GM12864 (cell line): ENCODE data around the gene MAB21L3.

Experiments
- DNase-seq: peaks from one replicate; pipeline ENCODE4 v3.0.0-alpha.2; 2011; ENCODE audit warnings: low read depth
- H3K4me3 ChIP-seq: 2 replicates; pipeline ENCODE4 v1.5.1; 2011; ENCODE audit warnings: mild to moderate bottlenecking, low read depth, low read length, control low read depth
- TF ChIP-seq, protein P1 (sequence below): IDR thresholded peaks from 2 replicates; pipeline ENCODE4 v1.5.1; 2011; ENCODE audit warnings: low read depth, mild to moderate bottlenecking, moderate library complexity, low read length, control low read depth, inconsistent platforms; ENCODE audit errors: missing control alignments

MAB21L3 gene

DNA sequence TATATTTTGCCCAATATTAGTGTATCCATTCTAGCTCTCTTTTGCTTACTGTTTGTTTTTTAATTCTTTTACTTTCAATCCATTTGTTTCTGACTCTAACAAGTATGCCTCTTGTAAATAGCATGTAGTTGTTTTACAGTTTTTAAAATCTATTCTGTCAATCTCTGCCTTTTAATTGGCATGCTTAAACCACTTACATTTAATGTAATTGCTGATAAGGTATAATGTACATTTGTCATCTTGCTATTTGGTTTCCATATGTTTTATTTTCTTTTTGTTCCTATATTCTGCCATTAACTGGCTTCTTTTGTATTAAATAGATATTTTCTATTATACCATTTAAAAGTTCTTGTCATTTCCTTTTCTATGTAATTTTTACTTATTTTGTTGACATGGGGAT is 16.2 kb upstream of the MAB21L3 start:
- no peak overlapping the region for H3K4me3 ChIP-seq
- TF ChIP-seq, protein P1, sequence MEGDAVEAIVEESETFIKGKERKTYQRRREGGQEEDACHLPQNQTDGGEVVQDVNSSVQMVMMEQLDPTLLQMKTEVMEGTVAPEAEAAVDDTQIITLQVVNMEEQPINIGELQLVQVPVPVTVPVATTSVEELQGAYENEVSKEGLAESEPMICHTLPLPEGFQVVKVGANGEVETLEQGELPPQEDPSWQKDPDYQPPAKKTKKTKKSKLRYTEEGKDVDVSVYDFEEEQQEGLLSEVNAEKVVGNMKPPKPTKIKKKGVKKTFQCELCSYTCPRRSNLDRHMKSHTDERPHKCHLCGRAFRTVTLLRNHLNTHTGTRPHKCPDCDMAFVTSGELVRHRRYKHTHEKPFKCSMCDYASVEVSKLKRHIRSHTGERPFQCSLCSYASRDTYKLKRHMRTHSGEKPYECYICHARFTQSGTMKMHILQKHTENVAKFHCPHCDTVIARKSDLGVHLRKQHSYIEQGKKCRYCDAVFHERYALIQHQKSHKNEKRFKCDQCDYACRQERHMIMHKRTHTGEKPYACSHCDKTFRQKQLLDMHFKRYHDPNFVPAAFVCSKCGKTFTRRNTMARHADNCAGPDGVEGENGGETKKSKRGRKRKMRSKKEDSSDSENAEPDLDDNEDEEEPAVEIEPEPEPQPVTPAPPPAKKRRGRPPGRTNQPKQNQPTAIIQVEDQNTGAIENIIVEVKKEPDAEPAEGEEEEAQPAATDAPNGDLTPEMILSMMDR, result no peak
- DNase-seq, result no peak

- TF ChIP-seq, protein P1, result no peak
- no peak overlapping the region for H3K4me3 ChIP-seq
- DNase-seq, result no peak
Observed at GRCh38 chr1:116096013-116096618, 15.1 kb upstream of the MAB21L3 start.

DNA sequence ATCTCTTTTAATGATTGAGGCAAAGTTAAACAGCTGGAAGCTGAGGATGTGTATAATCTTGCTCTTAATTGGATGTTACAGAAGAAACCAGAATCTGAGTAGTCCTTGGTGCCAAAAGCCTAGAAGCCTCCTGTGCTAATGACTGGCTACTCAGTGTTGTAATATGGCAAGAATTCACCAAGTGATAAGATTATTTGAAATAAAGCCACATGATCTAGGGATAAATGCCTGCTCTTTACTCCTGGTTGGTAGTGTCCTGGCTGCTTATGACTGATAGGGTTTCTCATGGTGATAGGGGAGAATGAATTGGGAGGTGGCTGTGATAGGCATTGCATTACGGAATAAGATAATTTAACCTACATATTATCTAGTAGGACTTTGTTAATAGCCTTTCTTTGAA is 13.6 kb upstream of the MAB21L3 start:
- no peak for DNase-seq

GRCh38 chr1:116099379-116099778 is 11.8 kb upstream of the MAB21L3 start:
- DNase-seq, result no peak
- TF ChIP-seq, protein P1, result no peak
- H3K4me3 ChIP-seq, result no peak overlapping the region

More for the DNA sequence above, 13.6 kb upstream of the MAB21L3 start:
- H3K4me3 ChIP-seq, result no peak overlapping the region
- TF ChIP-seq, protein P1, result no peak

- TF ChIP-seq, protein P1, result no peak
- H3K4me3 ChIP-seq, result no peak overlapping the region
- DNase-seq, result no peak
Observed at GRCh38 chr1:116099919-116100318, 11.3 kb upstream of the MAB21L3 start.

- TF ChIP-seq, protein P1, result no peak
- no peak overlapping the region for H3K4me3 ChIP-seq
- DNase-seq, result no peak
Observed at GRCh38 chr1:116104667-116105066, 6.5 kb upstream of the MAB21L3 start.

- no peak for DNase-seq
- no peak overlapping the region for H3K4me3 ChIP-seq
- TF ChIP-seq, protein P1, result no peak
Observed at GRCh38 chr1:116105996-116106395, 5.2 kb upstream of the MAB21L3 start.
